NCI-H69 (cell line): ENCODE results near the gene ARTN.
A peak's percentile ranks its signal among the peaks of the same experiment; 100 is the strongest.

Source experiments
- DNase-seq: peaks from one replicate; lab custom pipeline; 2025; lab: John Stamatoyannopoulos, UW

The ARTN gene

GRCh38 chr1:43970911-43971310 is 37.3 kb downstream of the ARTN start:
- DNase-seq: no peak

- no peak for DNase-seq
Measured at GRCh38 chr1:43971336-43971980, 37.9 kb downstream of the ARTN start.

- no peak for DNase-seq
Measured at GRCh38 chr1:43973981-43974442, 40.4 kb downstream of the ARTN start.

GRCh38 chr1:43974443-43975248 is 41.0 kb downstream of the ARTN start, which contains the start of gene ATP6V0B:
ATP6V0B (plus strand) TSS chr1:43974960; CDS start chr1:43975041, 81 bp downstream.
- DNase-seq: peak; percentile 94

GRCh38 chr1:43975249-43975961 is 41.8 kb downstream of the ARTN start:
- peak; percentile 34 for DNase-seq

GRCh38 chr1:43976045-43976444 is 42.4 kb downstream of the ARTN start:
- no peak for DNase-seq

- DNase-seq: no peak
Measured at GRCh38 chr1:43976890-43977289, 43.3 kb downstream of the ARTN start.

- no peak for DNase-seq
Measured at GRCh38 chr1:43977376-43978263, 44.0 kb downstream of the ARTN start.

GRCh38 chr1:43978264-43978550 is 44.6 kb downstream of the ARTN start:
- DNase-seq: no peak

GRCh38 chr1:43978551-43979260 is 45.1 kb downstream of the ARTN start, which contains the start of gene B4GALT2:
B4GALT2 (plus strand) TSS chr1:43979210; CDS start chr1:43981161, 1,951 bp downstream.
- peak; percentile 70 for DNase-seq

GRCh38 chr1:43979261-43979527 is 45.6 kb downstream of the ARTN start:
- no peak for DNase-seq

- DNase-seq: peak; percentile 53
Measured at GRCh38 chr1:43979528-43980254, 46.1 kb downstream of the ARTN start.

GRCh38 chr1:43980255-43981134 is 46.9 kb downstream of the ARTN start:
- DNase-seq: no peak

- no peak for DNase-seq
Measured at GRCh38 chr1:43981135-43981491, 47.5 kb downstream of the ARTN start.

- DNase-seq: no peak
Measured at GRCh38 chr1:43981636-43982035, 48.0 kb downstream of the ARTN start.

GRCh38 chr1:43982241-43982640 is 48.6 kb downstream of the ARTN start:
- DNase-seq: no peak

GRCh38 chr1:43982808-43983207 is 49.2 kb downstream of the ARTN start:
- no peak for DNase-seq

GRCh38 chr1:43983253-43983899 is 49.8 kb downstream of the ARTN start:
- no peak for DNase-seq

- DNase-seq: no peak
Measured at GRCh38 chr1:43984855-43985254, 51.3 kb downstream of the ARTN start.
